HEK293 (cell line): Measurements from ENCODE around the gene STX3.

Experiments used
- CTCF ChIA-PET: fragments of 350-600 bp; formaldehyde crosslinking; extraction: SDS; loops from one replicate; lab custom pipeline; 2021; ENCODE audit warnings: antibody characterized with exemption; lab: Yijun Ruan, JAX
- POLR2A ChIA-PET: fragments of 300-600 bp; formaldehyde crosslinking; extraction: SDS; loops from one replicate; lab custom pipeline; 2020; ENCODE audit warnings: antibody characterized with exemption, inconsistent platforms; lab: Yijun Ruan, JAX
- H3K27ac ChIP-seq: fragments of 200-500 bp; sonication (Bioruptor generic); 2 replicates; pipeline ENCODE4 v1.5.1; 2014; ENCODE audit warnings: low read depth, low read length, control low read depth, inconsistent platforms; ENCODE audit errors: extremely low read depth
- H3K36me3 ChIP-seq, 2 experiments: fragments of 200-500 bp in 1 of 2; sonication (Bioruptor generic) in 1 of 2; 1 replicate in 1 of 2; 2 replicates in 1 of 2; pipeline ENCODE4 v1.5.1; 2014 to 2017; ENCODE audit warnings: inconsistent platforms in 2 of 2, low read length in 2 of 2; ENCODE audit not compliant: control insufficient read depth in 2 of 2, insufficient read depth in 1 of 2
- H3K4me1 ChIP-seq: fragments of 200-500 bp; sonication (Bioruptor generic); 2 replicates; pipeline ENCODE4 v1.5.1; 2014; ENCODE audit warnings: mild to moderate bottlenecking, low read length, inconsistent platforms; ENCODE audit not compliant: control insufficient read depth, insufficient read depth
- H3K4me3 ChIP-seq: 2 replicates; pipeline ENCODE4 v1.5.1; 2011; ENCODE audit warnings: low read depth, mild to moderate bottlenecking, control low read depth, low read length, moderate library complexity
- H3K9me3 ChIP-seq: fragments of 200-500 bp; sonication (Bioruptor generic); 2 replicates; pipeline ENCODE4 v1.5.1; 2014; ENCODE audit warnings: low read depth, low read length, inconsistent platforms; ENCODE audit not compliant: control insufficient read depth, insufficient read depth
- IKZF3 ChIP-seq: fragments of 450-650 bp; IDR thresholded peaks from 2 replicates; pipeline ENCODE4 v1.5.0; 2018; ENCODE audit warnings: missing biosample characterization, mild to moderate bottlenecking, missing genetic modification characterization, moderate library complexity
- SCRT2 ChIP-seq: fragments of 450-650 bp; formaldehyde crosslinking; IDR thresholded peaks from 2 replicates; pipeline ENCODE4 v1.5.1; 2016; ENCODE audit warnings: missing biosample characterization, missing genetic modification characterization
- SETDB1 ChIP-seq: IDR thresholded peaks from one replicate; pipeline ENCODE4 v1.6.1; 2017; ENCODE audit warnings: mild to moderate bottlenecking, low read length, moderate library complexity, mixed read lengths; ENCODE audit not compliant: insufficient read length
- ZNF169 ChIP-seq: fragments of 450-650 bp; formaldehyde crosslinking; IDR thresholded peaks from 2 replicates; pipeline ENCODE4 v1.5.1; 2016; ENCODE audit warnings: missing biosample characterization, missing genetic modification characterization
- ZNF223 ChIP-seq: fragments of 450-650 bp; formaldehyde crosslinking; IDR thresholded peaks from 2 replicates; pipeline ENCODE4 v1.5.1; 2016; ENCODE audit warnings: missing biosample characterization, missing genetic modification characterization
- ZNF423 ChIP-seq: fragments of 450-650 bp; formaldehyde crosslinking; IDR thresholded peaks from 2 replicates; pipeline ENCODE4 v1.5.1; 2016; ENCODE audit warnings: missing biosample characterization, missing genetic modification characterization
- ZNF426 ChIP-seq: fragments of 450-650 bp; formaldehyde crosslinking; IDR thresholded peaks from 2 replicates; pipeline ENCODE4 v1.5.1; 2017; ENCODE audit warnings: missing biosample characterization, missing genetic modification characterization, mild to moderate bottlenecking, inconsistent platforms, moderate library complexity
- ZNF600 ChIP-seq: fragments of 450-650 bp; formaldehyde crosslinking; IDR thresholded peaks from 2 replicates; pipeline ENCODE4 v1.5.1; 2016; ENCODE audit warnings: missing biosample characterization, missing genetic modification characterization
- ZNF629 ChIP-seq: fragments of 450-650 bp; formaldehyde crosslinking; IDR thresholded peaks from 2 replicates; pipeline ENCODE4 v1.5.1; 2017; ENCODE audit warnings: missing biosample characterization, missing genetic modification characterization
- ZNF654 ChIP-seq: fragments of 450-650 bp; formaldehyde crosslinking; IDR thresholded peaks from 2 replicates; pipeline ENCODE4 v1.5.1; 2016; ENCODE audit warnings: low read depth, missing biosample characterization, missing genetic modification characterization
- ZNF660 ChIP-seq: fragments of 450-650 bp; IDR thresholded peaks from 2 replicates; pipeline ENCODE4 v1.5.1; 2018; ENCODE audit warnings: missing biosample characterization, mild to moderate bottlenecking, missing genetic modification characterization
- TF ChIP-seq, protein P1 (sequence below): fragments of 450-650 bp; formaldehyde crosslinking; IDR thresholded peaks from 2 replicates; pipeline ENCODE4 v1.5.1; 2016; ENCODE audit warnings: missing biosample characterization, missing genetic modification characterization
- TF ChIP-seq, protein P2 (sequence below): fragments of 450-650 bp; formaldehyde crosslinking; IDR thresholded peaks from 2 replicates; pipeline ENCODE4 v1.5.1; 2016; ENCODE audit warnings: missing biosample characterization, missing genetic modification characterization, low read depth
- TF ChIP-seq, protein P3 (sequence below): fragments of 450-650 bp; formaldehyde crosslinking; IDR thresholded peaks from 2 replicates; pipeline ENCODE4 v1.5.1; 2016; ENCODE audit warnings: missing biosample characterization, missing genetic modification characterization
- TF ChIP-seq, protein P4 (sequence below): sonication (generic); formaldehyde crosslinking; IDR thresholded peaks from 2 replicates; pipeline ENCODE4 v1.8.1; 2022; ENCODE audit warnings: mild to moderate bottlenecking, moderate library complexity, missing genetic modification reagents
- TF ChIP-seq, protein P5 (sequence below): fragments of 450-650 bp; formaldehyde crosslinking; IDR thresholded peaks from 2 replicates; pipeline ENCODE4 v1.5.1; 2016; ENCODE audit warnings: missing biosample characterization, missing genetic modification characterization
- TF ChIP-seq, protein P6 (sequence below): fragments of 450-650 bp; formaldehyde crosslinking; IDR thresholded peaks from 2 replicates; pipeline ENCODE4 v1.5.1; 2017; ENCODE audit warnings: missing biosample characterization, missing genetic modification characterization

STX3 gene

DNA sequence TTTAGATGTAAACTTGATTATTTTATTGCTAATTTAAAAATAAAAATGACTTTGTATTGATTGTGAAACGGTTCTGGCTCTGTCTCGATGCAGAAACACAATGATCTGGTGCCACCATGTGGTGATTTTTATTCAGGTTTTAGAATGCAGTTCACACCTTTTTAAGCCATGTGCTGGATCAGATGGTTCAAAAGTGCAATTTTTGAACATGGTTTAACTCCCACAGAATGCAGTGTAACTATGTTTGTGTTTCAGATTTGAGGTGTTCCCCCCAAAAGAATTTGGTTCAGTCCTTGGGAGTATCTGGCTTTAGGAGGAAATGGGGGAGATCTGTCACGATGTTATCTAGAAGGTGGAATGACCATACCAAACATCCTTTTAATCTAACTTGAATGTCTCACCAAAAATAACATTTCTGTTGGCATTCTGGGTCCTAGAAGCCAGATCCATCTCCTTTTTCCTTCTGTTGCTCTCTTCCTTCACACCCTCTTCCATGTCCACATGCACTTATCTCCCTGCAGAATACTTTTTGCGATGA, 47.5 kb downstream of the STX3 start:
- peaks cover 0 to 74% of the 10 kb centered on the region in 2 experiments; a peak in 2 of 3 replicates for H3K36me3 ChIP-seq
- TF ChIP-seq, protein P1, sequence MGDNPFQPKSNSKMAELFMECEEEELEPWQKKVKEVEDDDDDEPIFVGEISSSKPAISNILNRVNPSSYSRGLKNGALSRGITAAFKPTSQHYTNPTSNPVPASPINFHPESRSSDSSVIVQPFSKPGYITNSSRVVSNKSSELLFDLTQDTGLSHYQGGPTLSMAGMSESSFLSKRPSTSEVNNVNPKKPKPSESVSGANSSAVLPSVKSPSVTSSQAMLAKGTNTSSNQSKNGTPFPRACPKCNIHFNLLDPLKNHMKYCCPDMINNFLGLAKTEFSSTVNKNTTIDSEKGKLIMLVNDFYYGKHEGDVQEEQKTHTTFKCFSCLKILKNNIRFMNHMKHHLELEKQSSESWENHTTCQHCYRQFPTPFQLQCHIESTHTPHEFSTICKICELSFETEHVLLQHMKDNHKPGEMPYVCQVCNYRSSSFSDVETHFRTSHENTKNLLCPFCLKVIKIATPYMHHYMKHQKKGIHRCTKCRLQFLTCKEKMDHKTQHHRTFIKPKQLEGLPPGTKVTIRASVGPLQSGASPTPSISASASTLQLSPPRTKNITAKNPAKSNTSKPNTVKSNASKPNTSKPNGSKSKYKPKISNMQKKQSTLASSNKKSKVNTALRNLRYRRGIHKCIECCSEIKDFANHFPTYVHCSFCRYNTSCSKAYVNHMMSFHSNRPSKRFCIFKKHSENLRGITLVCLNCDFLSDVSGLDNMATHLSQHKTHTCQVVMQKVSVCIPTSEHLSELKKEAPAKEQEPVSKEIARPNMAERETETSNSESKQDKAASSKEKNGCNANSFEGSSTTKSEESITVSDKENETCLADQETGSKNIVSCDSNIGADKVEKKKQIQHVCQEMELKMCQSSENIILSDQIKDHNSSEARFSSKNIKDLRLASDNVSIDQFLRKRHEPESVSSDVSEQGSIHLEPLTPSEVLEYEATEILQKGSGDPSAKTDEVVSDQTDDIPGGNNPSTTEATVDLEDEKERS (tag by site-specific recombination) = no peak
- TF ChIP-seq SCRT2 (tag by site-specific recombination) = 0 out of 2 replicates have a peak, but pooled peaks have one; percentile 3
- TF ChIP-seq SETDB1 = no peak
- TF ChIP-seq ZNF600 (tag by site-specific recombination) = 0 out of 2 replicates have a peak, but pooled peaks have one; percentile 33
- TF ChIP-seq, protein P2, sequence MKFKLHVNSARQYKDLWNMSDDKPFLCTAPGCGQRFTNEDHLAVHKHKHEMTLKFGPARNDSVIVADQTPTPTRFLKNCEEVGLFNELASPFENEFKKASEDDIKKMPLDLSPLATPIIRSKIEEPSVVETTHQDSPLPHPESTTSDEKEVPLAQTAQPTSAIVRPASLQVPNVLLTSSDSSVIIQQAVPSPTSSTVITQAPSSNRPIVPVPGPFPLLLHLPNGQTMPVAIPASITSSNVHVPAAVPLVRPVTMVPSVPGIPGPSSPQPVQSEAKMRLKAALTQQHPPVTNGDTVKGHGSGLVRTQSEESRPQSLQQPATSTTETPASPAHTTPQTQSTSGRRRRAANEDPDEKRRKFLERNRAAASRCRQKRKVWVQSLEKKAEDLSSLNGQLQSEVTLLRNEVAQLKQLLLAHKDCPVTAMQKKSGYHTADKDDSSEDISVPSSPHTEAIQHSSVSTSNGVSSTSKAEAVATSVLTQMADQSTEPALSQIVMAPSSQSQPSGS (tag by site-specific recombination) = no peak
- TF ChIP-seq ZNF223 (tag by site-specific recombination) = no peak
- TF ChIP-seq ZNF169 (tag by site-specific recombination) = no peak
- peak; percentile 70 for TF ChIP-seq ZNF654 (tag by site-specific recombination)
- no peak for TF ChIP-seq ZNF423 (tag by site-specific recombination)
- 0 out of 2 replicates have a peak, but pooled peaks have one; percentile 19 for TF ChIP-seq ZNF660 (tag by site-specific recombination)
- no peak for TF ChIP-seq ZNF426
- TF ChIP-seq, protein P3, sequence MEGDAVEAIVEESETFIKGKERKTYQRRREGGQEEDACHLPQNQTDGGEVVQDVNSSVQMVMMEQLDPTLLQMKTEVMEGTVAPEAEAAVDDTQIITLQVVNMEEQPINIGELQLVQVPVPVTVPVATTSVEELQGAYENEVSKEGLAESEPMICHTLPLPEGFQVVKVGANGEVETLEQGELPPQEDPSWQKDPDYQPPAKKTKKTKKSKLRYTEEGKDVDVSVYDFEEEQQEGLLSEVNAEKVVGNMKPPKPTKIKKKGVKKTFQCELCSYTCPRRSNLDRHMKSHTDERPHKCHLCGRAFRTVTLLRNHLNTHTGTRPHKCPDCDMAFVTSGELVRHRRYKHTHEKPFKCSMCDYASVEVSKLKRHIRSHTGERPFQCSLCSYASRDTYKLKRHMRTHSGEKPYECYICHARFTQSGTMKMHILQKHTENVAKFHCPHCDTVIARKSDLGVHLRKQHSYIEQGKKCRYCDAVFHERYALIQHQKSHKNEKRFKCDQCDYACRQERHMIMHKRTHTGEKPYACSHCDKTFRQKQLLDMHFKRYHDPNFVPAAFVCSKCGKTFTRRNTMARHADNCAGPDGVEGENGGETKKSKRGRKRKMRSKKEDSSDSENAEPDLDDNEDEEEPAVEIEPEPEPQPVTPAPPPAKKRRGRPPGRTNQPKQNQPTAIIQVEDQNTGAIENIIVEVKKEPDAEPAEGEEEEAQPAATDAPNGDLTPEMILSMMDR = peak; percentile 36; the same call in 1 of the 2 replicates
- TF ChIP-seq, protein P4, sequence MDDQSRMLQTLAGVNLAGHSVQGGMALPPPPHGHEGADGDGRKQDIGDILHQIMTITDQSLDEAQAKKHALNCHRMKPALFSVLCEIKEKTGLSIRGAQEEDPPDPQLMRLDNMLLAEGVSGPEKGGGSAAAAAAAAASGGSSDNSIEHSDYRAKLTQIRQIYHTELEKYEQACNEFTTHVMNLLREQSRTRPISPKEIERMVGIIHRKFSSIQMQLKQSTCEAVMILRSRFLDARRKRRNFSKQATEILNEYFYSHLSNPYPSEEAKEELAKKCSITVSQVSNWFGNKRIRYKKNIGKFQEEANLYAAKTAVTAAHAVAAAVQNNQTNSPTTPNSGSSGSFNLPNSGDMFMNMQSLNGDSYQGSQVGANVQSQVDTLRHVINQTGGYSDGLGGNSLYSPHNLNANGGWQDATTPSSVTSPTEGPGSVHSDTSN (CRISPR knock-in tag) = no peak
- TF ChIP-seq, protein P5, sequence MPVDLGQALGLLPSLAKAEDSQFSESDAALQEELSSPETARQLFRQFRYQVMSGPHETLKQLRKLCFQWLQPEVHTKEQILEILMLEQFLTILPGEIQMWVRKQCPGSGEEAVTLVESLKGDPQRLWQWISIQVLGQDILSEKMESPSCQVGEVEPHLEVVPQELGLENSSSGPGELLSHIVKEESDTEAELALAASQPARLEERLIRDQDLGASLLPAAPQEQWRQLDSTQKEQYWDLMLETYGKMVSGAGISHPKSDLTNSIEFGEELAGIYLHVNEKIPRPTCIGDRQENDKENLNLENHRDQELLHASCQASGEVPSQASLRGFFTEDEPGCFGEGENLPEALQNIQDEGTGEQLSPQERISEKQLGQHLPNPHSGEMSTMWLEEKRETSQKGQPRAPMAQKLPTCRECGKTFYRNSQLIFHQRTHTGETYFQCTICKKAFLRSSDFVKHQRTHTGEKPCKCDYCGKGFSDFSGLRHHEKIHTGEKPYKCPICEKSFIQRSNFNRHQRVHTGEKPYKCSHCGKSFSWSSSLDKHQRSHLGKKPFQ (tag by site-specific recombination) = peak; percentile 88
- TF ChIP-seq ZNF629 (tag by site-specific recombination) = 0 out of 2 replicates have a peak, but pooled peaks have one; percentile 7
- TF ChIP-seq, protein P6, sequence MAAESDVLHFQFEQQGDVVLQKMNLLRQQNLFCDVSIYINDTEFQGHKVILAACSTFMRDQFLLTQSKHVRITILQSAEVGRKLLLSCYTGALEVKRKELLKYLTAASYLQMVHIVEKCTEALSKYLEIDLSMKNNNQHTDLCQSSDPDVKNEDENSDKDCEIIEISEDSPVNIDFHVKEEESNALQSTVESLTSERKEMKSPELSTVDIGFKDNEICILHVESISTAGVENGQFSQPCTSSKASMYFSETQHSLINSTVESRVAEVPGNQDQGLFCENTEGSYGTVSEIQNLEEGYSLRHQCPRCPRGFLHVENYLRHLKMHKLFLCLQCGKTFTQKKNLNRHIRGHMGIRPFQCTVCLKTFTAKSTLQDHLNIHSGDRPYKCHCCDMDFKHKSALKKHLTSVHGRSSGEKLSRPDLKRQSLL (tag by site-specific recombination) = no peak
- TF ChIP-seq IKZF3 = no peak
- TF ChIP-seq, all 188 proteins: peak for 7
- ChIA-PET POLR2A (interaction anchor here (3.5 kb wide), 1 partner anchor 47 kb away, joined by 28 read pairs; the partner anchor contains the start of gene STX3), CTCF (interaction anchor here (0.6 to 12.5 kb wide), 7 partner anchors 9 to 1643 kb away, joined by 3 to 110 read pairs (median 6); partner anchors contain the start of gene STX3)
- Histone ChIP-seq H3K9me3 (no peaks in the 10 kb centered on the region), H3K27ac (no peak overlapping the region), H3K4me3 (no peak overlapping the region), H3K4me1 (no peaks in the 10 kb centered on the region)
